ENCODE results near the gene LMAN2.

The LMAN2 gene

DNA sequence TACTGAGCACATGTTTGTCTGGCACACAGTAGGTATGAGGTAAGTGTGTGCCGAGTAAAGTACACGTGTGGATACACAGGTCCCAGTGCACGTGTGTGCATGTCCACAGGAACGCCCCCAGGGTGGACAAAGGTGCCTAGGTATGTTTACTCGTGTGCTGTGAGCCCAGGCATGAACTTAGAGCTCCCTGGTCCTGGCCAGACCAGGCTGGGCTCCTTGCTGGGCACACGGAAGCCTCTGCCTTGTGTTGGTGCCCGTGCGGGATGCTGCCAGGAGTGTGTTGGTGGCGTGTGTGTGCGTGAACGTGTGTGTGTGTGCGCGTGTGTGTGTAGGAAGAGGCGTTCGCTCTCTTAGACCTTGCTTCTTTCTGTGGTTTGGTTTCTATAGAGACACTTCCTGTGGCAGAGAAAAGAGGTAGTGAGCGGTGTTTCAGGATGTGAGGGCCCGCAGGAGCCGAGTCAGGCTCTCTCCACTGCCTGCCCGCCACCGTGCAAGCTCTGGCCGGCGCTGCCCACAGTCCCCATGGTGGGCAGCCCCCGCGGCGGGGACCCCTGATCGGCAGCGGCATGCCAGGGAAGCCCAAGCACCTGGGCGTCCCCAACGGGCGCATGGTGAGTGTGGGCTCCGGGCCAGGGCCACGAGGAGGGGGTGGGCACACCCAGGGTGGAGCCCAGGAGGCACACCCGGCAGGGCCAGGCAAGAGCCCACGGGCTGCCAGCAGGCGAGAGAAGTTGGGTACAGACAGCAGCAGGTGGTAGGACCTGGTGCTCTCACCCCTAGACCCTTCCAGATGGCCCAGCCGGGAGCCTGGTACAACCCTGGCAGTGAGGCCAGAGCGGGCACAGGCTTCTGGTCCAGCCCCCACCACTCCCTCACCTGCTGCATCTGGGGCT, 6.2 kb upstream of the LMAN2 start, which contains the start of gene RGS14:
Gene RGS14 (plus strand): TSS at position 466 of the 893 bp plus-strand sequence. CDS start 101 bp downstream, at position 567.
- Histone ChIP-seq H3K4me3 (peak within 1 kb of the TSS; percentile 22 to 43), H3K27me3 (peaks cover 0 to 13% of the 10 kb centered on the region in 2 donors), H3K27ac (no peak within 1 kb of the TSS), H3K9me3 (no peaks in the 10 kb centered on the region), H3K4me1 (peaks cover 0 to 16% (median 2%) of the 10 kb centered on the region in 4 donors), H3K36me3 (no peaks in the 10 kb centered on the region)
- TF ChIP-seq, protein P1, sequence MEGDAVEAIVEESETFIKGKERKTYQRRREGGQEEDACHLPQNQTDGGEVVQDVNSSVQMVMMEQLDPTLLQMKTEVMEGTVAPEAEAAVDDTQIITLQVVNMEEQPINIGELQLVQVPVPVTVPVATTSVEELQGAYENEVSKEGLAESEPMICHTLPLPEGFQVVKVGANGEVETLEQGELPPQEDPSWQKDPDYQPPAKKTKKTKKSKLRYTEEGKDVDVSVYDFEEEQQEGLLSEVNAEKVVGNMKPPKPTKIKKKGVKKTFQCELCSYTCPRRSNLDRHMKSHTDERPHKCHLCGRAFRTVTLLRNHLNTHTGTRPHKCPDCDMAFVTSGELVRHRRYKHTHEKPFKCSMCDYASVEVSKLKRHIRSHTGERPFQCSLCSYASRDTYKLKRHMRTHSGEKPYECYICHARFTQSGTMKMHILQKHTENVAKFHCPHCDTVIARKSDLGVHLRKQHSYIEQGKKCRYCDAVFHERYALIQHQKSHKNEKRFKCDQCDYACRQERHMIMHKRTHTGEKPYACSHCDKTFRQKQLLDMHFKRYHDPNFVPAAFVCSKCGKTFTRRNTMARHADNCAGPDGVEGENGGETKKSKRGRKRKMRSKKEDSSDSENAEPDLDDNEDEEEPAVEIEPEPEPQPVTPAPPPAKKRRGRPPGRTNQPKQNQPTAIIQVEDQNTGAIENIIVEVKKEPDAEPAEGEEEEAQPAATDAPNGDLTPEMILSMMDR (IDR thresholded peaks at IDR 0.05): no peak
- no peak for DNase-seq
- intact Hi-C loops (cut with DNase I; ENCODE audit: low total_unique reads): no loop called here

DNA sequence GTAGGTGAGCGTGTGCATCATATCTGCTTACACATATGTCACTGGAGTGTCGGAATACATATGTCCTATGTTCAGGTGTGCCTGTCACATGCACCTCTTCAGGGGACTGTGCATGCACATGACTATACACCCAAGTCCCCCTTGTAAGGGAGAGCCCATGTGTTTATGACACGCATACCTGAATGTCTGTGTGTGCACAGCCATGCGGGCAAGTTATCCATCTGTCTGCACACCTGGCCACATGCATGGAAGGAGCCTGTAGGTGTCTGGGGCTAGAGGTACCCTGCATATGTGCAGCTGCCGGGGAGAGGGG, 5.6 kb upstream of the LMAN2 start:
- Histone ChIP-seq H3K4me1 (peaks cover 0 to 13% (median 2%) of the 10 kb centered on the region in 4 donors), H3K4me3 (no peak overlapping the region), H3K36me3 (no peaks in the 10 kb centered on the region), H3K9me3 (no peaks in the 10 kb centered on the region), H3K27me3 (peaks cover 0 to 13% of the 10 kb centered on the region in 2 donors), H3K27ac (no peak overlapping the region)
- TF ChIP-seq, protein P1 (IDR thresholded peaks at IDR 0.05): no peak
- intact Hi-C loops (cut with DNase I; ENCODE audit: low total_unique reads): no loop called here
- no peak for DNase-seq

DNA sequence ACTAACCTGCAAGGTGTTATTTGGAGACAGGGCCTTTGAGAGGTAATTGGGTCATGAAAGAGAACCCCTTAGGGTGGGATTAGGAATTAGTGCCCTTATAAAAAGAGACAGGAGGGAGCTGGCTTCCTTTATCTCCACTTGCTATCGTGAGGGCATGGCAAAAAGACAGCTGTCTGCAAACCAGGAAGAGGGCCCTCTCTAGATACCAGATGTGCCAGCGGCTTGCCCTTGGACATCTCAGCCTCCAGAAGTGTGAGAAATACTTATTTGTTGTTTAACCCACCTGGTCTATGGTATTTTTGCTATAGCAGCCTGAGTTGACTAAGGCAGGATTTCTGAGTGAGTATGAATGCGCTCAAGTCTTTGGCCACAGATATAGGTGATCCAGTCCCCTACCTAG, 5.3 kb upstream of the LMAN2 start:
- H3K4me1 ChIP-seq: peaks cover 0 to 13% (median 3%) of the 10 kb centered on the region in 4 donors
- no peak overlapping the region for H3K4me3 ChIP-seq
- TF ChIP-seq, protein P1 (IDR thresholded peaks at IDR 0.05): no peak
- no peaks in the 10 kb centered on the region for H3K9me3 ChIP-seq
- intact Hi-C loops (cut with DNase I; ENCODE audit: low total_unique reads): no loop called here
- no peak for DNase-seq
- H3K27me3 ChIP-seq: peaks cover 0 to 13% of the 10 kb centered on the region in 2 donors
- no peaks in the 10 kb centered on the region for H3K36me3 ChIP-seq
- H3K27ac ChIP-seq: no peak overlapping the region

DNA sequence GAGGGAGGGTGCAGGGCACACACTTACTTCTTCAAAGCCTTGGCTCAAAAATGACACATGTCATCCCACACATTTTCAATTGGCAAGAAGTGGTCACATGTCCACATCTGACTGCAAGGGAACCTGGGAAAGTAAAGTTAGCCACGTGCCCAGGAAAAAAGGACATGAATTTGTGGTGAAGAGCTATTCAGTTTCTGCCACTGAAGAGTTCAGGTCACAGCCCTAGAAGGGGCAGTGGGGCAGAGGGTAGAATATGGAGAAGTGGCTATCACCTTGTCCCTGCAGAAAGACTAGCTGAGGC, 4.3 kb upstream of the LMAN2 start:
- intact Hi-C loops (cut with DNase I; ENCODE audit: low total_unique reads): no loop called here
- TF ChIP-seq, protein P1 (IDR thresholded peaks at IDR 0.05): no peak
- peaks cover 0 to 17% (median 4%) of the 10 kb centered on the region in 4 donors for H3K4me1 ChIP-seq

DNA sequence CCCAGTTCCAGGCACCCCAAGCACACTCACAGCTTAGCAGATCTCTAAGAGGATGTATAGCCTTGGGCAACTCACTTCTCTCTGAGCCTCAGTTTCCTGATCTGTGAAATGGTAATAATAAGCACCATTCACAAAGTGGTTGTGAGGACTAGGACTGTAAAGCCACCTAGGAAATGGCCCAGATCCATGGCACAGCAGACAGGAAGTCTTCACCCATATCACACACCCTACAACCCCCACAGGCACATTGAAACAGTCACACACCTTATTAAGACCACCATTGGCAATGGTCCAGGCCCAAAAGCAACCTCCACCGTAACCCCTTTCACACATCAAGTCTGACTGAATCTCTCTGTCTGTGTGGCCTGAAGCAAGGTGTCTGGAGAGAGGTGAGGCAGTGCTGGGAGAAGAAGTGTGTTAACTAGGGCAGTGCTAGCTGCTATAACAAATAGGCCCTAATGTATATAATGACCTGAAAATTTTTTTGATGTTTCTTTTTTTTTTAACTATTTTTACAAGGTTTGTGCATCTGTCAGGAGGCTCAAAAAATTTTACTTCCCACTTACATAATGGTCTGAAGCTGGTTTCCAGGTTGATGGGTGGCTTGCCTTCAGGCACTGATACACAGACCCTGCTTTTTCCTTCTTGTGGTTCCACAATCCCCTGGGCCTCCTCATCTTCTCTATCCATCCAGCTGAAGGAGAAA, 3.8 kb upstream of the LMAN2 start:
- no peak overlapping the region for H3K4me3 ChIP-seq
- no peak for DNase-seq
- H3K27me3 ChIP-seq: peaks cover 0 to 13% of the 10 kb centered on the region in 2 donors
- TF ChIP-seq, protein P1 (IDR thresholded peaks at IDR 0.05): no peak
- H3K9me3 ChIP-seq: no peaks in the 10 kb centered on the region
- intact Hi-C loops (cut with DNase I; ENCODE audit: low total_unique reads): no loop called here
- no peak overlapping the region for H3K27ac ChIP-seq
- H3K36me3 ChIP-seq: no peaks in the 10 kb centered on the region
- H3K4me1 ChIP-seq: peaks cover 0 to 22% (median 9%) of the 10 kb centered on the region in 4 donors

More for the DNA sequence above, 4.3 kb upstream of the LMAN2 start:
- Histone ChIP-seq H3K9me3 (no peaks in the 10 kb centered on the region), H3K27me3 (peaks cover 0 to 13% of the 10 kb centered on the region in 2 donors), H3K36me3 (no peaks in the 10 kb centered on the region), H3K27ac (no peak overlapping the region), H3K4me3 (no peak overlapping the region)
- DNase-seq: no peak

Measured in tibial artery (tissue), 4 donors.